Ovary (tissue), 9 donors: ENCODE measurements around the gene CCDC187. TPM values are rescaled to one million over a fixed set of nuclear protein-coding genes. Genes with fewer than 3 reads are reported as not detected.
A peak's percentile ranks its signal among the peaks of the same experiment; 100 is the strongest.

ENCODE experiments used
- DNase-seq, 5 donors: peaks; one replicate each; pipeline ENCODE4 v3.0.0-alpha.2; 2019 to 2020
- H3K27ac ChIP-seq, 2 donors: fragments of 200-600 bp; one replicate each; pipeline versions ENCODE4 v1.5.1 to v1.8.0; 2019 to 2022
- H3K27me3 ChIP-seq: fragments of 200-600 bp; one replicate; pipeline ENCODE4 v1.8.0; 2022
- H3K36me3 ChIP-seq: fragments of 200-600 bp; sonication (generic); one replicate; pipeline ENCODE4 v1.5.1; 2019
- H3K4me1 ChIP-seq: one replicate; pipeline ENCODE4 v1.8.1; 2013; ENCODE audit warnings: mild to moderate bottlenecking, moderate library complexity; ENCODE audit not compliant: insufficient read depth
- H3K4me3 ChIP-seq: fragments of 200-600 bp; sonication (generic); one replicate; pipeline ENCODE4 v1.5.1; 2017
- H3K9me3 ChIP-seq, 2 donors: fragments of 200-600 bp in 1 of 2; sonication (generic) in 1 of 2; one replicate each; pipeline versions ENCODE4 v1.5.1 to v1.8.1; 2013 to 2019; ENCODE audit warnings: mild to moderate bottlenecking in 1 of 2, moderate library complexity in 1 of 2
- CTCF ChIP-seq, 3 donors: fragments of 450-650 bp in 2 of 3; fragments of 200-600 bp in 1 of 3; IDR thresholded peaks; one replicate each; pipeline versions ENCODE4 v1.5.1 to v1.8.0; 2016 to 2022; ENCODE audit warnings: antibody characterized with exemption in 3 of 3, mild to moderate bottlenecking in 1 of 3
- EP300 ChIP-seq: sonication (generic); formaldehyde crosslinking; IDR thresholded peaks from one replicate; pipeline ENCODE4 v1.6.1; 2017; ENCODE audit warnings: antibody characterized with exemption
- POLR2A ChIP-seq: fragments of 450-650 bp; IDR thresholded peaks from one replicate; pipeline ENCODE4 v1.6.1; 2017; ENCODE audit warnings: antibody characterized with exemption, mild to moderate bottlenecking, moderate library complexity
- WGBS, 3 donors: extraction: QIAGEN DNeasy Blood & Tissue Kit in 1 of 3; methylation state at CpG; one replicate each; pipeline versions ENCODE4 v1.1.5 to v1.1.7; 2013 to 2017; 5-methylcytosine and 5-hydroxymethylcytosine counted together
- intact Hi-C, 4 donors: fragments of 100-400 bp; cut with DNase I; formaldehyde crosslinking; loops; one replicate each; pipeline versions ENCODE4 v1.11.0 to v1.15.1; 2022 to 2023
- polyA plus RNA-seq, 2 donors: library from polyadenylated mRNA; stranded (reverse); fragments of 200-250 nt in 1 of 2; fragments of 350-450 nt in 1 of 2; fragmentation: Illumina TruSeq in 1 of 2; extraction: RNeasy Lipid Tissue Mini Kit (QIAGEN cat#74804) in 1 of 2; gene quantifications; one replicate each; pipeline ENCODE4 v1.2.3, GENCODE V29; 2013 to 2014
- total RNA-seq, 7 donors: library from RNA; depleted of rRNA in 2 of 7; stranded (reverse); fragments of >200 nt in 2 of 7; fragmentation: NEBNext Ultra II Directional in 3 of 7; extraction: Animal tissue kit (Norgen Biotek cat#: 25700) in 3 of 7; gene quantifications; one replicate each; pipeline versions ENCODE4 v1.1.0 to v1.2.4, GENCODE V29; 2016 to 2023
- donor health status: DM: no; HTN: no; CAD: no; lungs with moderate emphysema.
- donor health status: DM: no; HTN: no; CAD: no.
- donor health status: Bipolar disorder and iron deficiency.
- donor health status: DM: yes; HTN: yes; CAD: no.
- donor health status: DM: no; HTN: no; CAD: no.
- donor health status: DM: yes; HTN: yes; CAD: no.

Gene CCDC187
- total and polyA plus RNA-seq, 9 donors: 0.02 to 15.7 (median 0.74) TPM; not detected in 1

GRCh38 chr9:136230365-136230764 is 73.5 kb downstream of the CCDC187 start:
- Histone ChIP-seq H3K36me3 (no peaks in the 10 kb centered on the region), H3K4me1 (peaks cover 4% of the 10 kb centered on the region), H3K9me3 (no peaks in the 10 kb centered on the region), H3K4me3 (no peak overlapping the region), H3K27ac (no peak overlapping the region), H3K27me3 (no peaks in the 10 kb centered on the region)
- 93 to 97% (median 97%) methylated on average over 10 of the region's 10 CpGs for WGBS, 3 donors
- no peak for DNase-seq
- no peak for TF ChIP-seq EP300
- no peak for TF ChIP-seq POLR2A
- TF ChIP-seq CTCF (IDR thresholded peaks at IDR 0.05): no peak
- intact Hi-C loops: no loop called here

DNA sequence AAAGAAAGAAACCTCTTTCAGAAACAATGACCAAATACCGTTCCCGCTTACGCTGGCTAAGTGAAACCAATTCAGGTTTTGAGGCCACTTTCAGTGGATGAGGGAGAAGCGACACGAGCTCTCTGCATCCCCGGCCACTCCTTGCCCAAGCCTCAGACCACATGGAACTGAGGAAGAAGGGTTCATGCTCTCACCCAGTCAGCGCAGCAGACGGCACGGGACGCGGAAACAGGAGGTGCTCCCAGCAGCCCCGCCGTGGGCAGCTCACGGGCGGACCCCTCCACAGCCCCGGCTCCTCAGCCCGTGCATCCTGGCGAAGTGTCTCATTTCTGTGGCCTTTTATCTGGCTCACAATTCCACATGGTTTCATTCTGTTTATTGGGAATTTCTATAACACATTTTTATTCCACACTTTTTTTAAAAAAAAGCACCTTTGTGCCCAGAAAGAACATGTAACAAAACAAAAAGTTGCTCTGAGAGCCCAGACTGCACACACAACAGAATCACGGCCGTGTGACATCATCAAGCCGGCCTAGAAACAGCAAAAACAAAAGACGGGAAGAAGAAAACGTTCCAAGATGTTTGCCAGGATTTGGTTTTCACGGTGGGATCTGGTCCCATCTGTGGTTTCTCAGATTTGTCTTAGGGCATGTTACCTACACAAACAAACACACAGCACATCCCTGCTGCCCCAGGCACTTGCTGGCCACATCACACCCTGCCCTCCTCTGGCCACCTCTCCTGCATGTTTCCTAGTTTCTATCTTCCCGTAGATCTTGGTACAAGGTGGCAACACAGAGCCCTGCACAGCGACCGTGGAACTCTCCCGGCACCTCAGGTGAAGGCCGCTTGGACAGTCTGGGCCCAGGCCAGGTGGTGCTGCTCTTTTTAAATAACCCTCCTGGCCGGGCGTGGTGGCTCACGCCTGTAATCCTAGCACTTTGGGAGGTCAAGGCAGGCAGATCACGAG is 74.5 kb downstream of the CCDC187 start:
- H3K4me3 ChIP-seq: no peak overlapping the region
- peak overlapping the region in 1 of 2 donors; percentile 52 for H3K27ac ChIP-seq
- H3K36me3 ChIP-seq: no peaks in the 10 kb centered on the region
- TF ChIP-seq POLR2A: no peak
- TF ChIP-seq EP300: no peak
- TF ChIP-seq CTCF (IDR thresholded peaks at IDR 0.05): no peak
- WGBS, 3 donors: 40 to 65% (median 52%) methylated on average over 33 of the region's 33 CpGs
- peak in 3 of 5 donors; percentile 47 to 69 (median 54) for DNase-seq
- no peaks in the 10 kb centered on the region for H3K27me3 ChIP-seq
- H3K4me1 ChIP-seq: peaks cover 4% of the 10 kb centered on the region
- H3K9me3 ChIP-seq: no peaks in the 10 kb centered on the region
- intact Hi-C loops: no loop called here

GRCh38 chr9:136228107-136228875 is 75.6 kb downstream of the CCDC187 start:
- WGBS, 3 donors: 79 to 82% (median 81%) methylated on average over 18 of the region's 18 CpGs
- intact Hi-C loops: no loop called here
- no peaks in the 10 kb centered on the region for H3K27me3 ChIP-seq

More at GRCh38 chr9:136228107-136228875, 75.6 kb downstream of the CCDC187 start:
- Histone ChIP-seq H3K4me3 (no peak overlapping the region), H3K4me1 (peaks cover 4% of the 10 kb centered on the region), H3K36me3 (no peaks in the 10 kb centered on the region), H3K27ac (peak overlapping the region in 1 of 2 donors; percentile 52), H3K9me3 (no peaks in the 10 kb centered on the region)
- TF ChIP-seq CTCF (IDR thresholded peaks at IDR 0.05): no peak
- TF ChIP-seq EP300: no peak
- no peak for TF ChIP-seq POLR2A
- no peak for DNase-seq
